H1 (cell line): ENCODE measurements around the gene ZNF561. TPM values are rescaled to one million over a fixed set of nuclear protein-coding genes. Genes with fewer than 3 reads are reported as not detected.

Experiments used
- CTCF ChIA-PET: fragments of 300-600 bp; sonication (Branson Sonifier 250); formaldehyde crosslinking; loops from one replicate; lab custom pipeline; 2021; ENCODE audit not compliant: partially characterized antibody; lab: Charles Lee
- POLR2A ChIA-PET: fragments of 300-600 bp; sonication (Branson Sonifier 250); formaldehyde crosslinking; loops from one replicate; lab custom pipeline; 2021; ENCODE audit warnings: inconsistent platforms; ENCODE audit not compliant: partially characterized antibody; lab: Charles Lee
- DNase-seq, 2 experiments: peaks; one replicate each; pipeline versions ENCODE4 v3.0.0 to v3.0.0-alpha.2; 2010 to 2022; ENCODE audit warnings: low spot score in 2 of 2, low read depth in 1 of 2, mixed read lengths in 1 of 2
- FAIRE-seq: peaks from 2 replicates; lab custom pipeline; 2011; peaks lifted over from hg19 to GRCh38; lab: Jason Lieb, UNC
- H2AFZ ChIP-seq: 2 replicates; pipeline ENCODE4 v1.8.1; 2012; ENCODE audit warnings: low read length, inconsistent platforms
- H2AK5ac ChIP-seq: 2 replicates; pipeline ENCODE4 v1.6.1; 2013; ENCODE audit warnings: low read depth, low read length
- H2BK120ac ChIP-seq: replicated peaks from 2 replicates; pipeline ENCODE3; 2013; ENCODE audit warnings: low read depth, low read length, inconsistent platforms
- H2BK12ac ChIP-seq: 2 replicates; pipeline ENCODE4 v1.6.1; 2013; ENCODE audit warnings: low read depth, low read length
- H2BK15ac ChIP-seq: 2 replicates; pipeline ENCODE4 v1.6.1; 2013; ENCODE audit warnings: low read length
- H2BK20ac ChIP-seq: 2 replicates; pipeline ENCODE4 v1.6.1; 2013; ENCODE audit warnings: low read length
- H2BK5ac ChIP-seq: 2 replicates; pipeline ENCODE4 v1.6.1; 2013; ENCODE audit warnings: low read depth, low read length
- H3K14ac ChIP-seq: 2 replicates; pipeline ENCODE4 v1.6.1; 2013; ENCODE audit warnings: inconsistent platforms; ENCODE audit not compliant: insufficient read length
- H3K18ac ChIP-seq: 2 replicates; pipeline ENCODE4 v1.6.1; 2013; ENCODE audit warnings: low read length; ENCODE audit errors: extremely low read depth
- H3K23ac ChIP-seq: 2 replicates; pipeline ENCODE4 v1.6.1; 2013; ENCODE audit warnings: inconsistent platforms; ENCODE audit not compliant: insufficient read length
- H3K23me2 ChIP-seq: 2 replicates; pipeline ENCODE4 v1.6.1; 2013; ENCODE audit warnings: low read depth, low read length
- H3K27ac ChIP-seq: 2 replicates; pipeline ENCODE4 v1.6.1; 2011; ENCODE audit warnings: low read depth, low read length, inconsistent platforms
- H3K27me3 ChIP-seq, 4 experiments: replicated peaks in 1 of 4; 1 replicate in 1 of 4; 2 replicates in 3 of 4; pipeline versions ENCODE4 v1.6.1 to v1.8.1; 2011 to 2013; ENCODE audit warnings: low read length in 3 of 4, mild to moderate bottlenecking in 3 of 4, inconsistent platforms in 2 of 4, mixed read lengths in 2 of 4, moderate library complexity in 1 of 4; ENCODE audit not compliant: control insufficient read depth in 3 of 4, insufficient read depth in 3 of 4; ENCODE audit errors: extremely low read depth in 1 of 4
- H3K36me3 ChIP-seq, 4 experiments: 2 replicates each; pipeline versions ENCODE4 v1.6.1 to v1.8.1; 2011 to 2013; ENCODE audit warnings: mild to moderate bottlenecking in 4 of 4, low read length in 3 of 4, moderate library complexity in 2 of 4, control low read depth in 1 of 4, inconsistent platforms in 1 of 4; ENCODE audit not compliant: insufficient read depth in 4 of 4, control insufficient read depth in 2 of 4
- H3K4ac ChIP-seq: replicated peaks from 2 replicates; pipeline ENCODE3; 2013; ENCODE audit warnings: low read length, low read depth, mixed read lengths, inconsistent platforms; ENCODE audit not compliant: insufficient read length
- H3K4me1 ChIP-seq, 4 experiments: replicated peaks in 1 of 4; 1 replicate in 1 of 4; 2 replicates in 3 of 4; pipeline versions ENCODE4 v1.6.1 to v1.8.1; 2011 to 2013; ENCODE audit warnings: low read length in 3 of 4, inconsistent platforms in 2 of 4, mixed read lengths in 1 of 4; ENCODE audit not compliant: insufficient read depth in 4 of 4, control insufficient read depth in 3 of 4
- H3K4me2 ChIP-seq, 2 experiments: 2 replicates each; pipeline versions ENCODE4 v1.6.1 to v1.8.1; 2011 to 2013; ENCODE audit warnings: low read depth in 2 of 2, low read length in 2 of 2, control low read depth in 1 of 2, inconsistent platforms in 1 of 2, mild to moderate bottlenecking in 1 of 2; ENCODE audit not compliant: insufficient read depth in 1 of 2
- H3K4me3 ChIP-seq, 4 experiments: fragments of 200-600, 300-600 bp in 1 of 4; sonication (generic), shearing (Covaris generic), sonication (Bioruptor Twin) in 1 of 4; 2 replicates each; pipeline versions ENCODE4 v1.5.1 to v1.8.1; 2011 to 2016; ENCODE audit warnings: low read length in 4 of 4, low read depth in 3 of 4, control low read depth in 2 of 4, inconsistent platforms in 2 of 4, mild to moderate bottlenecking in 2 of 4, mixed read lengths in 1 of 4, moderate library complexity in 1 of 4; ENCODE audit not compliant: insufficient read depth in 2 of 4; ENCODE audit errors: extremely low read depth in 1 of 4
- H3K56ac ChIP-seq: replicated peaks from 2 replicates; pipeline ENCODE3; 2013; ENCODE audit warnings: low read depth, mild to moderate bottlenecking, mixed read lengths, low read length, inconsistent platforms; ENCODE audit not compliant: insufficient read length
- H3K79me1 ChIP-seq: 2 replicates; pipeline ENCODE4 v1.6.1; 2013; ENCODE audit warnings: low read depth, low read length, control low read depth
- H3K79me2 ChIP-seq, 2 experiments: 2 replicates each; pipeline versions ENCODE4 v1.6.1 to v1.8.1; 2012 to 2013; ENCODE audit warnings: low read length in 2 of 2, mild to moderate bottlenecking in 2 of 2, inconsistent platforms in 1 of 2; ENCODE audit not compliant: insufficient read depth in 2 of 2, control insufficient read depth in 1 of 2
- H3K9ac ChIP-seq, 4 experiments: replicated peaks in 1 of 4; 1 replicate in 1 of 4; 2 replicates in 3 of 4; pipeline versions ENCODE4 v1.6.1 to v1.8.1; 2011 to 2013; ENCODE audit warnings: low read depth in 3 of 4, low read length in 3 of 4, control low read depth in 2 of 4, mild to moderate bottlenecking in 2 of 4, moderate library complexity in 2 of 4, inconsistent platforms in 1 of 4; ENCODE audit errors: extremely low read depth in 1 of 4
- H3K9me3 ChIP-seq, 2 experiments: 2 replicates each; pipeline versions ENCODE4 v1.6.1 to v1.8.1; 2012 to 2013; ENCODE audit warnings: mild to moderate bottlenecking in 2 of 2, moderate library complexity in 2 of 2, control low read depth in 1 of 2, inconsistent platforms in 1 of 2, low read depth in 1 of 2, low read length in 1 of 2, mixed read lengths in 1 of 2; ENCODE audit not compliant: insufficient read depth in 2 of 2
- H4K20me1 ChIP-seq, 2 experiments: replicated peaks in 1 of 2; 2 replicates each; pipeline versions ENCODE3 to v1.8.1; 2011 to 2013; ENCODE audit warnings: inconsistent platforms in 2 of 2, low read length in 2 of 2, mild to moderate bottlenecking in 1 of 2; ENCODE audit not compliant: insufficient read depth in 2 of 2, control insufficient read depth in 1 of 2
- H4K5ac ChIP-seq: 2 replicates; pipeline ENCODE4 v1.6.1; 2013; ENCODE audit warnings: low read length, low read depth, mixed read lengths, inconsistent platforms; ENCODE audit not compliant: insufficient read length
- H4K8ac ChIP-seq: 2 replicates; pipeline ENCODE4 v1.8.0; 2013; ENCODE audit warnings: mild to moderate bottlenecking, moderate library complexity, low read length, inconsistent platforms; ENCODE audit not compliant: insufficient read depth; ENCODE audit errors: extremely low read depth
- H4K91ac ChIP-seq: replicated peaks from 2 replicates; pipeline ENCODE3; 2013; ENCODE audit warnings: low read length, mixed read lengths, inconsistent platforms; ENCODE audit not compliant: insufficient read length
- ATF3 ChIP-seq: IDR thresholded peaks from 2 replicates; pipeline ENCODE4 v1.6.1; 2011; ENCODE audit warnings: low read depth, mild to moderate bottlenecking, low read length; ENCODE audit not compliant: insufficient read depth
- BACH1 ChIP-seq: IDR thresholded peaks from 2 replicates; pipeline ENCODE4 v1.6.1; 2012; ENCODE audit warnings: low read length, improper control_type of control experiment
- HDAC6 ChIP-seq: IDR thresholded peaks from one replicate; pipeline ENCODE4 v1.7.1; 2012; ENCODE audit warnings: low read depth, mild to moderate bottlenecking, inconsistent platforms, low read length, moderate library complexity
- POLR2A ChIP-seq, 2 experiments: IDR thresholded peaks; 1 replicate in 1 of 2; 2 replicates in 1 of 2; pipeline ENCODE4 v1.6.1; 2011; ENCODE audit warnings: low read depth in 2 of 2, low read length in 2 of 2, mild to moderate bottlenecking in 2 of 2; ENCODE audit errors: control extremely low read depth in 1 of 2
- POLR2AphosphoS5 ChIP-seq: IDR thresholded peaks from 2 replicates; pipeline ENCODE4 v1.6.1; 2011; ENCODE audit warnings: low read depth, low read length
- SP4 ChIP-seq: IDR thresholded peaks from 2 replicates; pipeline ENCODE4 v1.6.1; 2012; ENCODE audit warnings: low read length, inconsistent platforms
- TCF12 ChIP-seq: IDR thresholded peaks from 2 replicates; pipeline ENCODE4 v1.6.1; 2011; ENCODE audit warnings: low read depth, mild to moderate bottlenecking, low read length
- WGBS, 2 experiments: shearing (Covaris generic) in 1 of 2; methylation state at CpG; one replicate each; pipeline versions ENCODE4 v1.1.6 to v1.1.7; 2013 to 2015; ENCODE audit warnings: low lambda C conversion rate in 2 of 2, mixed read lengths in 2 of 2, inconsistent platforms in 1 of 2, low coverage in 1 of 2, missing lambda C conversion rate in 1 of 2; ENCODE audit not compliant: insufficient replicate concordance in 2 of 2, insufficient coverage in 1 of 2, insufficient read length in 1 of 2; ENCODE audit errors: extremely low coverage in 1 of 2, missing lambda C conversion rate in 1 of 2; 5-methylcytosine and 5-hydroxymethylcytosine counted together
- polyA plus RNA-seq, 7 experiments: library from polyadenylated mRNA; depleted of rRNA in 3 of 7; stranded (reverse) in 5 of 7; unstranded in 2 of 7; fragments of >200 nt in 5 of 7; fragments of 200-250 nt in 2 of 7; gene quantifications; 1 replicate in 5 of 7; 2 replicates in 1 of 7; 4 replicates in 1 of 7; pipeline versions ENCODE4 v1.2.1 to v1.2.3, GENCODE V29; 2011 to 2013; ENCODE audit warnings: missing spikeins in 2 of 7, mixed read lengths in 2 of 7
- total RNA-seq: library from RNA; stranded (reverse); fragmentation: NEBNext Ultra II Directional; extraction: Animal tissue kit (Norgen Biotek cat#: 25700); gene quantifications from 2 replicates; pipeline ENCODE4 v1.2.1, GENCODE V29; 2021

The ZNF561 gene
- total and polyA plus RNA-seq, 2 of the 8 experiments (the other 6 are each of a cell fraction or from before 2014, with no cell fraction given), result 28.6 to 64.7 TPM

- ChIA-PET POLR2A (interaction anchor here (1.2 to 2.8 kb wide), 6 partner anchors 9 to 27 kb away, joined by 3 to 15 read pairs (median 7); no protein-coding TSS in a partner anchor), CTCF (interaction anchor here (0.9 to 1.4 kb wide), 2 partner anchors 13 to 16 kb away, joined by 3 read pairs; partner anchors contain the start of gene ZNF561)
- H2BK20ac ChIP-seq, result no peak overlapping the region
- DNase-seq (no peak), FAIRE-seq (no peak)
- no peak overlapping the region for H2BK12ac ChIP-seq
- no peaks in the 10 kb centered on the region for H3K79me2 ChIP-seq
- H2BK5ac ChIP-seq, result no peak overlapping the region
- H3K4ac ChIP-seq, result no peak overlapping the region
- TF ChIP-seq BACH1, result no peak
- TF ChIP-seq ATF3, result no peak
- peak in 1 of 2 experiments; percentile 32; a peak in 1 of 3 replicates for TF ChIP-seq POLR2A (IDR thresholded peaks at IDR 0.05; ENCODE audit: control extremely low read depth in 1 of 2, low read depth in 2 of 2, low read length in 2 of 2)
- no peak for TF ChIP-seq SP4
- TF ChIP-seq TCF12, result no peak
- peak; percentile 39 for TF ChIP-seq POLR2AphosphoS5
- TF ChIP-seq HDAC6, result no peak
- H2BK120ac ChIP-seq, result no peak overlapping the region
- H3K9me3 ChIP-seq, result peaks cover 26 to 28% of the 10 kb centered on the region in 2 experiments
- no peak overlapping the region for H3K56ac ChIP-seq
- H2BK15ac ChIP-seq, result no peak overlapping the region
- no peak overlapping the region for H2AFZ ChIP-seq
- H3K14ac ChIP-seq, result no peak overlapping the region
- peaks cover 34 to 60% (median 51%) of the 10 kb centered on the region in 4 experiments for H3K36me3 ChIP-seq
- H3K4me2 ChIP-seq, result no peak overlapping the region
- no peaks in the 10 kb centered on the region for H3K79me1 ChIP-seq
- no peak overlapping the region for H3K27ac ChIP-seq
- no peak overlapping the region for H4K5ac ChIP-seq
- no peak overlapping the region for H3K9ac ChIP-seq
- no peak overlapping the region for H3K4me3 ChIP-seq
- H4K91ac ChIP-seq, result no peak overlapping the region
- H3K4me1 ChIP-seq, result no peaks in the 10 kb centered on the region
- 91% methylated on average over 5 of the region's 5 CpGs; no CpG with 5 or more reads in 1 of the 2 experiments for WGBS, 2 experiments
- H3K18ac ChIP-seq, result no peak overlapping the region
- H3K27me3 ChIP-seq, result no peaks in the 10 kb centered on the region; a peak in 1 of 7 replicates
- no peak overlapping the region for H4K8ac ChIP-seq
- H2AK5ac ChIP-seq, result no peak overlapping the region
- H3K23ac ChIP-seq, result no peak overlapping the region
- H3K23me2 ChIP-seq, result no peaks in the 10 kb centered on the region
- no peaks in the 10 kb centered on the region for H4K20me1 ChIP-seq
These were observed 12.1 kb downstream of the ZNF561 start for GRCh38 chr19:9608912-9609311.
